Natural killer cell (primary cell): ENCODE data around the gene ACTRT2. TPM values are rescaled to one million over a fixed set of nuclear protein-coding genes. Genes with fewer than 3 reads are reported as not detected.

ENCODE experiments used
- ATAC-seq, 3 donors: fragments of 150-1000 bp in 2 of 3; fragments of 200-7000 bp in 1 of 3; cut with Tn5 transposase; 1 replicate in 1 of 3; 2 replicates in 2 of 3; pipeline ENCODE4 v1.10.0; 2021; ENCODE audit warnings: mild to moderate bottlenecking in 2 of 3, moderate library complexity in 2 of 3
- DNase-seq, 2 donors: peaks; one replicate each; pipeline versions ENCODE4 v3.0.0 to v3.0.0-alpha.2; 2013 to 2021; ENCODE audit warnings: mixed read lengths in 1 of 2
- H3K27ac ChIP-seq: one replicate; pipeline ENCODE4 v1.5.1; 2013; ENCODE audit warnings: mild to moderate bottlenecking, low read length
- H3K27me3 ChIP-seq: one replicate; pipeline ENCODE4 v1.6.1; 2013; ENCODE audit warnings: low read length; ENCODE audit not compliant: control insufficient read depth, insufficient read depth
- H3K36me3 ChIP-seq: one replicate; pipeline ENCODE4 v1.6.1; 2013; ENCODE audit warnings: low read length; ENCODE audit not compliant: control insufficient read depth, insufficient read depth
- H3K4me1 ChIP-seq: one replicate; pipeline ENCODE4 v1.6.1; 2013; ENCODE audit warnings: low read length; ENCODE audit not compliant: control insufficient read depth, insufficient read depth
- H3K4me3 ChIP-seq: one replicate; pipeline ENCODE4 v1.5.1; 2013; ENCODE audit warnings: low read length
- H3K9me3 ChIP-seq: one replicate; pipeline ENCODE4 v1.6.1; 2013; ENCODE audit warnings: low read length; ENCODE audit not compliant: control insufficient read depth, insufficient read depth
- H3K27ac Mint-ChIP-seq, 2 donors: one replicate each; pipeline ENCODE4 v1.8.0; 2022; ENCODE audit warnings: mild to moderate bottlenecking in 2 of 2, mixed read lengths in 2 of 2, moderate library complexity in 1 of 2
- H3K27me3 Mint-ChIP-seq, 2 donors: one replicate each; pipeline ENCODE4 v1.8.0; 2022; ENCODE audit warnings: low read depth in 2 of 2, mixed read lengths in 2 of 2
- H3K36me3 Mint-ChIP-seq: one replicate; pipeline ENCODE4 v1.8.0; 2022; ENCODE audit warnings: mixed read lengths
- H3K4me1 Mint-ChIP-seq, 2 donors: one replicate each; pipeline ENCODE4 v1.8.0; 2022; ENCODE audit warnings: mixed read lengths in 2 of 2
- H3K4me3 Mint-ChIP-seq: one replicate; pipeline ENCODE4 v1.8.0; 2022; ENCODE audit warnings: mild to moderate bottlenecking, moderate library complexity, mixed read lengths
- H3K9me3 Mint-ChIP-seq, 2 donors: one replicate each; pipeline ENCODE4 v1.8.0; 2022; ENCODE audit warnings: mixed read lengths in 2 of 2
- CTCF ChIP-seq: fragments of 200-600 bp; IDR thresholded peaks from one replicate; pipeline ENCODE4 v1.8.0; 2022; ENCODE audit warnings: antibody characterized with exemption
- WGBS: methylation state at CpG from one replicate; pipeline ENCODE4 v1.1.7; 2013; ENCODE audit warnings: missing lambda C conversion rate; ENCODE audit not compliant: insufficient coverage; 5-methylcytosine and 5-hydroxymethylcytosine counted together
- intact Hi-C: fragments of 100-400 bp; cut with micrococcal nuclease; formaldehyde crosslinking; loops from one replicate; pipeline ENCODE4 v1.14.2; 2022
- total RNA-seq, 4 donors: library from RNA; stranded (reverse); fragments of 120-200 nt in 1 of 4; gene quantifications; one replicate each; pipeline versions ENCODE4 v1.2.3 to v1.2.4, GENCODE V29; 2013 to 2022

ACTRT2 gene
- total RNA-seq, 3 donors from 2014 or later (not counting 1 experiment from before 2014, with no cell fraction given), result not detected

GRCh38 chr1:2989976-2990375 lies 31.3 kb upstream of the ACTRT2 start:
- no peak overlapping the region for H3K4me3 Mint-ChIP-seq
- Histone ChIP-seq H3K4me1 (no peaks in the 10 kb centered on the region), H3K27me3 (no peaks in the 10 kb centered on the region), H3K27ac (no peak overlapping the region), H3K36me3 (no peaks in the 10 kb centered on the region), H3K9me3 (peaks cover 10% of the 10 kb centered on the region), H3K4me3 (no peak overlapping the region)
- H3K9me3 Mint-ChIP-seq, result peaks cover 0 to 4% of the 10 kb centered on the region in 2 donors
- no peak for DNase-seq
- peaks cover 0 to 7% of the 10 kb centered on the region in 2 donors for H3K27me3 Mint-ChIP-seq
- WGBS, result 92% methylated on average over 7 of the region's 7 CpGs
- H3K4me1 Mint-ChIP-seq, result no peaks in the 10 kb centered on the region
- no peak overlapping the region for H3K27ac Mint-ChIP-seq
- no peak for ATAC-seq
- peaks cover 6% of the 10 kb centered on the region for H3K36me3 Mint-ChIP-seq
- TF ChIP-seq CTCF, result no peak
- intact Hi-C loops, result no loop called here

GRCh38 chr1:2990376-2991115 lies 30.7 kb upstream of the ACTRT2 start:
- Histone ChIP-seq H3K27me3 (no peaks in the 10 kb centered on the region), H3K9me3 (peaks cover 10% of the 10 kb centered on the region), H3K36me3 (no peaks in the 10 kb centered on the region), H3K27ac (no peak overlapping the region), H3K4me1 (no peaks in the 10 kb centered on the region), H3K4me3 (no peak overlapping the region)
- peaks cover 0 to 7% of the 10 kb centered on the region in 2 donors for H3K27me3 Mint-ChIP-seq
- H3K27ac Mint-ChIP-seq, result no peak overlapping the region
- intact Hi-C loops, result no loop called here
- peaks cover 2 to 4% of the 10 kb centered on the region in 2 donors for H3K9me3 Mint-ChIP-seq
- no peaks in the 10 kb centered on the region for H3K4me1 Mint-ChIP-seq
- peak in 1 of 2 donors; percentile 9 for DNase-seq
- H3K36me3 Mint-ChIP-seq, result peaks cover 6% of the 10 kb centered on the region
- WGBS, result 91% methylated on average over 20 of the region's 20 CpGs
- no peak overlapping the region for H3K4me3 Mint-ChIP-seq
- no peak for ATAC-seq
- TF ChIP-seq CTCF, result no peak

DNA sequence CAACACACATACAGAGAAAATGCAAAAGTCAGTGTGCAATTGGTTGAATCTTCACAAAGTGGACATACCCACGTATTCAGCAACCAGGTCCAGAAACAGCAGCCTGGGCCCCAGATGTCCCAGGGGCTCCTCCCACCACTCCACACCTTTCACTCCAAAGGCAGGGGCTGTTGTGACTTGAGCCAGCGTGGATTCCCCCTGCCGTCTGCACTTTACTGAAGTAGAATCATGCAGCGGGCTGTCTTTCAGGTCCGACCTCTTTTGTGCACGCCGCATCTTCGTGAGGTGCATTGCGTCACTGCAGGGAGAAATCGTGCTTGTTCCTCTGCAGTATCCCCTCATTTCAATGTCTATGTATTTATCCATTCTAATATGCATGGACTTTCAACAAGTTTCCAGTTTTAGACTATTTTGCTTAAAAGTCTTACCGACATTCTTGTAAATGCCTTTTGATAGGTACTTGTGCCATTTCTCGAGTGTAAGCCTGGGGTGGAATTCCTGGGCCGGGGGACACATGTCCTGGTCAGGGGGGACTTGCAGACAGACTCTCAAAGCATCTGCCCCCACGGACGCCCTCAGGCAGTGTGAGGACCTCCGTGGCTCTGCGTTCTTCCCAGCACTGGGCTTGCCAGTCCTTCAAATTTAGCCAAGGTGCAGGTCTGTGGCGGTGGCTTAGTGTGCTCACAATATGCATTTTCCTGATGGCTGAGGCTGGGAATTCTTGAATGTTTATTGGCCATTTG lies 29.3 kb upstream of the ACTRT2 start:
- Mint-ChIP-seq H3K4me1 (no peaks in the 10 kb centered on the region), H3K27me3 (peaks cover 0 to 3% of the 10 kb centered on the region in 2 donors), H3K27ac (no peak overlapping the region), H3K9me3 (peaks cover 0 to 3% of the 10 kb centered on the region in 2 donors), H3K4me3 (no peak overlapping the region), H3K36me3 (peaks cover 6% of the 10 kb centered on the region)
- H3K27me3 ChIP-seq, result peaks cover 3% of the 10 kb centered on the region
- intact Hi-C loops, result no loop called here
- H3K27ac ChIP-seq, result no peak overlapping the region
- TF ChIP-seq CTCF, result no peak
- H3K4me3 ChIP-seq, result no peak overlapping the region
- H3K9me3 ChIP-seq, result peaks cover 10% of the 10 kb centered on the region
- no peaks in the 10 kb centered on the region for H3K36me3 ChIP-seq
- 88% methylated on average over 18 of the region's 18 CpGs for WGBS
- H3K4me1 ChIP-seq, result no peaks in the 10 kb centered on the region
- ATAC-seq, result no peak
- DNase-seq, result no peak
